A673 (cell line): ENCODE results near the gene MLC1.

ENCODE experiments used
- EZH2 ChIP-seq: fragments of 200-600 bp; sonication (generic); IDR thresholded peaks from 2 replicates; pipeline ENCODE4 v1.6.1; 2017; ENCODE audit warnings: borderline replicate concordance, low read depth, mild to moderate bottlenecking, mixed read lengths, antibody characterized with exemption, low read length; ENCODE audit not compliant: poor library complexity, severe bottlenecking
- TF ChIP-seq, protein P1 (sequence below): fragments of 300-800, 200-600 bp; sonication (generic); conservative IDR thresholded peaks from 2 replicates; pipeline ENCODE4 v1.5.1; 2017; ENCODE audit warnings: low read depth, mild to moderate bottlenecking, antibody characterized with exemption, low read length, moderate library complexity, mixed read lengths

GRCh38 chr22:50101870-50102565, 16.8 kb upstream of the MLC1 start:
- no peak for TF ChIP-seq EZH2
- TF ChIP-seq, protein P1, sequence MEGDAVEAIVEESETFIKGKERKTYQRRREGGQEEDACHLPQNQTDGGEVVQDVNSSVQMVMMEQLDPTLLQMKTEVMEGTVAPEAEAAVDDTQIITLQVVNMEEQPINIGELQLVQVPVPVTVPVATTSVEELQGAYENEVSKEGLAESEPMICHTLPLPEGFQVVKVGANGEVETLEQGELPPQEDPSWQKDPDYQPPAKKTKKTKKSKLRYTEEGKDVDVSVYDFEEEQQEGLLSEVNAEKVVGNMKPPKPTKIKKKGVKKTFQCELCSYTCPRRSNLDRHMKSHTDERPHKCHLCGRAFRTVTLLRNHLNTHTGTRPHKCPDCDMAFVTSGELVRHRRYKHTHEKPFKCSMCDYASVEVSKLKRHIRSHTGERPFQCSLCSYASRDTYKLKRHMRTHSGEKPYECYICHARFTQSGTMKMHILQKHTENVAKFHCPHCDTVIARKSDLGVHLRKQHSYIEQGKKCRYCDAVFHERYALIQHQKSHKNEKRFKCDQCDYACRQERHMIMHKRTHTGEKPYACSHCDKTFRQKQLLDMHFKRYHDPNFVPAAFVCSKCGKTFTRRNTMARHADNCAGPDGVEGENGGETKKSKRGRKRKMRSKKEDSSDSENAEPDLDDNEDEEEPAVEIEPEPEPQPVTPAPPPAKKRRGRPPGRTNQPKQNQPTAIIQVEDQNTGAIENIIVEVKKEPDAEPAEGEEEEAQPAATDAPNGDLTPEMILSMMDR, result no peak
